IMR-90 (cell line): ENCODE results near the gene TSC2. TPM values are rescaled to one million over a fixed set of nuclear protein-coding genes. Genes with fewer than 3 reads are reported as not detected.
A peak's percentile ranks its signal among the peaks of the same experiment; 100 is the strongest.

Source experiments
- ATAC-seq: fragments of 200-7000 bp; cut with Tn5 transposase; 2 replicates; pipeline ENCODE4 v1.9.1; 2020; ENCODE audit warnings: low read depth, mild to moderate bottlenecking, moderate library complexity
- BruUV-seq: library from RNA; stranded (reverse); fragments of 400-500 nt; replicated peaks from 2 replicates; lab custom pipeline; 2021; lab: Mats Ljungman, UMichigan
- CTCF ChIA-PET: fragments of 300-600 bp; formaldehyde crosslinking; extraction: SDS; loops from one replicate; lab custom pipeline; 2021; ENCODE audit warnings: antibody characterized with exemption; lab: Yijun Ruan, JAX
- POLR2A ChIA-PET: fragments of 300-600 bp; sonication (Branson Sonifier 250); formaldehyde crosslinking; loops from one replicate; lab custom pipeline; 2022; ENCODE audit warnings: antibody characterized with exemption; ENCODE audit not compliant: unreplicated experiment; lab: Charles Lee
- DNase-seq: peaks from one replicate; pipeline ENCODE4 v3.0.0; 2013
- H2AFZ ChIP-seq: replicated peaks from 2 replicates; pipeline ENCODE3; 2013; ENCODE audit warnings: low read length, mild to moderate bottlenecking; ENCODE audit not compliant: poor library complexity
- H2AK5ac ChIP-seq: 2 replicates; pipeline ENCODE4 v1.6.1; 2013; ENCODE audit warnings: low read depth, low read length, inconsistent platforms
- H2AK9ac ChIP-seq: replicated peaks from 2 replicates; pipeline ENCODE3; 2013; ENCODE audit warnings: mild to moderate bottlenecking, low read depth, low read length, moderate library complexity; ENCODE audit not compliant: poor library complexity
- H2BK120ac ChIP-seq: 2 replicates; pipeline ENCODE4 v1.6.1; 2013; ENCODE audit warnings: low read depth, low read length, inconsistent platforms
- H2BK15ac ChIP-seq: 3 replicates; pipeline ENCODE4 v1.6.1; 2013; ENCODE audit warnings: low read depth, low read length, inconsistent platforms
- H2BK20ac ChIP-seq: 2 replicates; pipeline ENCODE4 v1.6.1; 2013; ENCODE audit warnings: low read depth, mild to moderate bottlenecking, inconsistent platforms, low read length, moderate library complexity
- H2BK5ac ChIP-seq: 2 replicates; pipeline ENCODE4 v1.6.1; 2013; ENCODE audit warnings: mild to moderate bottlenecking, low read depth, low read length, inconsistent platforms; ENCODE audit not compliant: poor library complexity, severe bottlenecking
- H3K14ac ChIP-seq: replicated peaks from 2 replicates; pipeline ENCODE4 v1.6.1; 2013; ENCODE audit warnings: low read depth, low read length, inconsistent platforms
- H3K18ac ChIP-seq: 2 replicates; pipeline ENCODE4 v1.6.1; 2013; ENCODE audit warnings: low read depth, low read length, control low read depth
- H3K23ac ChIP-seq: 2 replicates; pipeline ENCODE4 v1.6.1; 2013; ENCODE audit warnings: low read depth, low read length, inconsistent platforms
- H3K27ac ChIP-seq: 2 replicates; pipeline ENCODE4 v1.5.1; 2013; ENCODE audit warnings: mild to moderate bottlenecking, control low read depth, low read length; ENCODE audit not compliant: insufficient read depth
- H3K27me3 ChIP-seq: 2 replicates; pipeline ENCODE4 v1.6.1; 2013; ENCODE audit warnings: low read length; ENCODE audit not compliant: control insufficient read depth, insufficient read depth
- H3K36me3 ChIP-seq: 2 replicates; pipeline ENCODE4 v1.6.1; 2013; ENCODE audit warnings: low read length, mixed read lengths; ENCODE audit not compliant: control insufficient read depth, insufficient read depth
- H3K4ac ChIP-seq: 2 replicates; pipeline ENCODE4 v1.6.1; 2013; ENCODE audit warnings: low read depth, low read length, inconsistent platforms
- H3K4me1 ChIP-seq: 2 replicates; pipeline ENCODE4 v1.6.1; 2013; ENCODE audit warnings: low read length, mixed read lengths; ENCODE audit not compliant: control insufficient read depth, insufficient read depth
- H3K4me2 ChIP-seq: 2 replicates; pipeline ENCODE4 v1.6.1; 2013; ENCODE audit warnings: low read depth, mild to moderate bottlenecking, control low read depth, low read length, moderate library complexity
- H3K4me3 ChIP-seq: 2 replicates; pipeline ENCODE4 v1.5.1; 2013; ENCODE audit warnings: low read depth, mild to moderate bottlenecking, control low read depth, low read length, moderate library complexity; ENCODE audit not compliant: insufficient read depth
- H3K56ac ChIP-seq: 2 replicates; pipeline ENCODE4 v1.6.1; 2013; ENCODE audit warnings: low read length, inconsistent platforms; ENCODE audit not compliant: insufficient read depth; ENCODE audit errors: extremely low read depth
- H3K79me1 ChIP-seq, 2 experiments: 2 replicates each; pipeline ENCODE4 v1.6.1; 2013; ENCODE audit warnings: low read length in 2 of 2, inconsistent platforms in 1 of 2, low read depth in 1 of 2
- H3K9ac ChIP-seq: 2 replicates; pipeline ENCODE4 v1.6.1; 2013; ENCODE audit warnings: low read depth, low read length, control low read depth
- H3K9me1 ChIP-seq: 2 replicates; pipeline ENCODE4 v1.6.1; 2013; ENCODE audit warnings: low read length, inconsistent platforms; ENCODE audit not compliant: insufficient read depth
- H3K9me3 ChIP-seq: 2 replicates; pipeline ENCODE4 v1.6.1; 2013; ENCODE audit warnings: low read length; ENCODE audit not compliant: control insufficient read depth, insufficient read depth
- H4K20me1 ChIP-seq: 2 replicates; pipeline ENCODE4 v1.6.1; 2013; ENCODE audit warnings: low read length, inconsistent platforms; ENCODE audit not compliant: insufficient read depth
- H4K5ac ChIP-seq: 2 replicates; pipeline ENCODE4 v1.6.1; 2013; ENCODE audit warnings: mild to moderate bottlenecking, low read depth, low read length, control low read depth
- H4K8ac ChIP-seq, 2 experiments: 2 replicates each; pipeline ENCODE4 v1.6.1; 2013; ENCODE audit warnings: low read depth in 2 of 2, low read length in 2 of 2, control low read depth in 1 of 2, inconsistent platforms in 1 of 2
- H4K91ac ChIP-seq: 2 replicates; pipeline ENCODE4 v1.6.1; 2013; ENCODE audit warnings: low read depth, low read length, inconsistent platforms; ENCODE audit not compliant: insufficient read depth
- CHD1 ChIP-seq: IDR thresholded peaks from 2 replicates; pipeline ENCODE4 v1.6.1; 2012; ENCODE audit warnings: low read depth, low read length, improper control_type of control experiment
- CTCF ChIP-seq: conservative IDR thresholded peaks from 2 replicates; pipeline ENCODE4 v1.5.1; 2012; ENCODE audit warnings: mild to moderate bottlenecking, low read depth, low read length, improper control_type of control experiment
- ELK1 ChIP-seq: fragments of 150-350 bp; IDR thresholded peaks from 2 replicates; pipeline ENCODE4 v1.6.1; 2016; ENCODE audit warnings: low read depth, mild to moderate bottlenecking, low read length, moderate library complexity, borderline replicate concordance
- FOS ChIP-seq: fragments of 150-350 bp; IDR thresholded peaks from 2 replicates; pipeline ENCODE4 v1.6.1; 2016; ENCODE audit warnings: low read depth, low read length
- MAZ ChIP-seq: IDR thresholded peaks from 2 replicates; pipeline ENCODE4 v1.6.1; 2012; ENCODE audit warnings: low read depth, mild to moderate bottlenecking, low read length, improper control_type of control experiment, moderate library complexity, borderline replicate concordance
- POLR2A ChIP-seq: IDR thresholded peaks from 2 replicates; pipeline ENCODE4 v1.6.1; 2012; ENCODE audit warnings: mild to moderate bottlenecking, low read depth, low read length
- RCOR1 ChIP-seq: IDR thresholded peaks from 2 replicates; pipeline ENCODE4 v1.6.1; 2012; ENCODE audit warnings: mild to moderate bottlenecking, low read length, improper control_type of control experiment; ENCODE audit not compliant: insufficient replicate concordance
- WGBS, 2 experiments: methylation state at CpG; one replicate each; pipeline versions ENCODE4 v1.1.5 to v1.1.7; 2013; ENCODE audit warnings: missing lambda C conversion rate in 2 of 2; ENCODE audit not compliant: insufficient read length in 1 of 2; ENCODE audit errors: extremely low coverage in 2 of 2; 5-methylcytosine and 5-hydroxymethylcytosine counted together
- dilution Hi-C: fragments of 300-500 bp; cut with HindIII; formaldehyde crosslinking; loops from one replicate; pipeline ENCODE4 v1.14.3; 2018; ENCODE audit warnings: low sequenced_read_pairs; ENCODE audit not compliant: unreplicated experiment
- in situ Hi-C: fragments of 300-500 bp; cut with MboI; formaldehyde crosslinking; loops from 3 replicates; pipeline ENCODE4 v1.14.3; 2019; ENCODE audit warnings: low sequenced_read_pairs, inconsistent platforms, mixed read lengths
- intact Hi-C: fragments of 100-400 bp; cut with micrococcal nuclease; formaldehyde crosslinking; loops from 2 replicates; pipeline ENCODE4 v1.10.0; 2022
- polyA plus RNA-seq, 3 experiments: library from polyadenylated mRNA; depleted of rRNA; stranded (reverse); fragments of >200 nt; gene quantifications; 2 replicates each; pipeline ENCODE4 v1.2.3, GENCODE V29; 2012; ENCODE audit warnings: low replicate concordance in 1 of 3
- total RNA-seq: library from RNA; depleted of rRNA; stranded (reverse); fragments of >200 nt; gene quantifications from 2 replicates; pipeline ENCODE4 v1.2.3, GENCODE V29; 2012

Gene TSC2
- total and polyA plus RNA-seq, 2 of the 4 experiments (the other 2 are of a cell fraction), result 31.4 to 88.6 TPM

DNA sequence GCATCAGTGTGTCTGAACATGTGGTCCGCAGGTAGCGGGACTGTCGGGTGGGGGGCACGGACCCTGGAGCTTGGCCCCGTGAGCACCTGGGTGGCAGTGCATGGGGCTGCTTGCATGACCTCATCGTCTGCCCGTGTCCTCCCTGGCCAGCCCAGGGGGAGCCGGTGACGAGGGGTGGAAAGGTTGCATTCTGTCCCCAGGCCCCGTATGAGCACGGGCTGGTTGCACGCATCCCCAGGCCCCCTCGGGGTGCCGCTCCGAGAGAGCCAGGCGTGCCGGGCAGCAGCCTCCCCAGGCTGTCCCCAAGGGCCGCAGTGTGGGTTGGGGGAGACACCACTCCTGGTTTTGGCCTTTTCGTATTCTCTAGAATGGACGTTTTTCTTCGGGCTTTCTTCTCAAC lies 29.9 kb downstream of the TSC2 start:
- Histone ChIP-seq H2BK120ac (no peak overlapping the region), H4K5ac (no peak overlapping the region), H2AFZ (no peak overlapping the region), H4K8ac (no peak overlapping the region), H3K23ac (no peak overlapping the region), H3K4me2 (no peak overlapping the region), H3K4ac (no peak overlapping the region), H3K18ac (no peak overlapping the region), H3K27ac (no peak overlapping the region), H3K4me1 (peaks cover 3% of the 10 kb centered on the region; the same call in 1 of the 2 replicates), H3K79me1 (peaks cover 0 to 3% of the 10 kb centered on the region in 2 experiments; a peak in 1 of 4 replicates), H3K9me1 (no peaks in the 10 kb centered on the region), H2BK20ac (no peak overlapping the region), H3K56ac (no peak overlapping the region), H2BK15ac (no peak overlapping the region), H3K14ac (no peak overlapping the region), H4K20me1 (peaks cover 5% of the 10 kb centered on the region; the same call in 1 of the 2 replicates), H3K9me3 (no peaks in the 10 kb centered on the region), H3K9ac (no peak overlapping the region), H3K27me3 (no peaks in the 10 kb centered on the region), H3K4me3 (no peak overlapping the region), H2BK5ac (no peak overlapping the region), H2AK5ac (no peak overlapping the region), H4K91ac (no peak overlapping the region), H2AK9ac (peak overlapping the region; percentile 37), H3K36me3 (peaks cover 65% of the 10 kb centered on the region)
- intact Hi-C loops, result no loop called here
- ChIA-PET CTCF (interaction anchor here (1.2 kb wide), 1 partner anchor 29 kb away, joined by 3 read pairs; no protein-coding TSS in a partner anchor), POLR2A (no interaction called here)
- no peak for ATAC-seq
- in situ Hi-C loops, result no loop called here
- dilution Hi-C loops, result no loop called here
- WGBS, 2 experiments, result 97% methylated on average over 11 of the region's 21 CpGs; no CpG with 5 or more reads in 1 of the 2 experiments
- DNase-seq, result no peak
- TF ChIP-seq FOS (no peak), RCOR1 (no peak), ELK1 (no peak), CTCF (no peak), POLR2A (no peak), MAZ (no peak), CHD1 (no peak)
- BruUV-seq, result no TSS peak
